Loucy (cell line): ENCODE measurements around the gene SLAMF1.

Experiments
- H2AFZ ChIP-seq: fragments of 200-600 bp; sonication (generic); 2 replicates; pipeline ENCODE4 v1.6.0; 2016; ENCODE audit warnings: antibody characterized with exemption, mild to moderate bottlenecking, low read length, moderate library complexity
- H3F3A ChIP-seq: fragments of 200-600 bp; 2 replicates; pipeline ENCODE4 v1.6.0; 2016; ENCODE audit warnings: antibody characterized with exemption, low read depth, mild to moderate bottlenecking
- H3K27me3 ChIP-seq: fragments of 200-600 bp; sonication (generic); 2 replicates; pipeline ENCODE4 v1.6.1; 2014; ENCODE audit warnings: low read length, mild to moderate bottlenecking; ENCODE audit not compliant: insufficient read depth, poor library complexity, severe bottlenecking
- H3K36me3 ChIP-seq: fragments of 200-600 bp; sonication (generic); 2 replicates; pipeline ENCODE4 v1.6.1; 2016; ENCODE audit warnings: low read length; ENCODE audit not compliant: insufficient read depth
- H3K4me1 ChIP-seq: fragments of 200-600 bp; sonication (generic); 2 replicates; pipeline ENCODE4 v1.5.1; 2014; ENCODE audit warnings: low read length, mild to moderate bottlenecking; ENCODE audit not compliant: insufficient read depth, poor library complexity, severe bottlenecking
- H3K4me2 ChIP-seq: fragments of 200-600 bp; sonication (generic); 2 replicates; pipeline ENCODE4 v1.6.0; 2014; ENCODE audit warnings: antibody characterized with exemption, low read length, low read depth, mild to moderate bottlenecking; ENCODE audit not compliant: poor library complexity, severe bottlenecking
- H3K4me3 ChIP-seq: fragments of 200-600 bp; sonication (generic); 2 replicates; pipeline ENCODE4 v1.5.1; 2014; ENCODE audit warnings: low read length, mild to moderate bottlenecking, mixed read lengths; ENCODE audit not compliant: poor library complexity, severe bottlenecking
- H3K79me2 ChIP-seq: fragments of 200-600 bp; sonication (generic); 2 replicates; pipeline ENCODE4 v1.6.1; 2014; ENCODE audit warnings: low read length; ENCODE audit not compliant: insufficient read depth
- H3K9ac ChIP-seq: fragments of 200-600 bp; sonication (generic); 2 replicates; pipeline ENCODE4 v1.6.0; 2014; ENCODE audit warnings: mild to moderate bottlenecking, low read depth, low read length, moderate library complexity; ENCODE audit not compliant: poor library complexity, severe bottlenecking
- H3K9me2 ChIP-seq: fragments of 200-600 bp; sonication (generic); replicated peaks from 2 replicates; pipeline ENCODE4 v1.6.1; 2016; ENCODE audit warnings: low read depth, low read length, mixed read lengths
- H3K9me3 ChIP-seq: fragments of 200-600 bp; sonication (generic); 2 replicates; pipeline ENCODE4 v1.6.1; 2014; ENCODE audit warnings: mild to moderate bottlenecking, antibody characterized with exemption, low read length, low read depth; ENCODE audit not compliant: insufficient read depth
- H4K20me1 ChIP-seq: fragments of 200-600 bp; sonication (generic); 2 replicates; pipeline ENCODE4 v1.6.0; 2014; ENCODE audit warnings: antibody characterized with exemption, low read length, mild to moderate bottlenecking; ENCODE audit not compliant: insufficient read depth, poor library complexity, severe bottlenecking
- EZH2phosphoT487 ChIP-seq: fragments of 200-600 bp; IDR thresholded peaks from 2 replicates; pipeline ENCODE4 v1.6.1; 2018; ENCODE audit warnings: antibody characterized with exemption, mild to moderate bottlenecking, moderate library complexity, borderline replicate concordance
- TF ChIP-seq, protein P1 (sequence below): fragments of 200-600 bp; sonication (generic); conservative IDR thresholded peaks from 2 replicates; pipeline ENCODE4 v1.5.1; 2014; ENCODE audit warnings: mild to moderate bottlenecking, antibody characterized with exemption, low read length

The SLAMF1 gene

DNA sequence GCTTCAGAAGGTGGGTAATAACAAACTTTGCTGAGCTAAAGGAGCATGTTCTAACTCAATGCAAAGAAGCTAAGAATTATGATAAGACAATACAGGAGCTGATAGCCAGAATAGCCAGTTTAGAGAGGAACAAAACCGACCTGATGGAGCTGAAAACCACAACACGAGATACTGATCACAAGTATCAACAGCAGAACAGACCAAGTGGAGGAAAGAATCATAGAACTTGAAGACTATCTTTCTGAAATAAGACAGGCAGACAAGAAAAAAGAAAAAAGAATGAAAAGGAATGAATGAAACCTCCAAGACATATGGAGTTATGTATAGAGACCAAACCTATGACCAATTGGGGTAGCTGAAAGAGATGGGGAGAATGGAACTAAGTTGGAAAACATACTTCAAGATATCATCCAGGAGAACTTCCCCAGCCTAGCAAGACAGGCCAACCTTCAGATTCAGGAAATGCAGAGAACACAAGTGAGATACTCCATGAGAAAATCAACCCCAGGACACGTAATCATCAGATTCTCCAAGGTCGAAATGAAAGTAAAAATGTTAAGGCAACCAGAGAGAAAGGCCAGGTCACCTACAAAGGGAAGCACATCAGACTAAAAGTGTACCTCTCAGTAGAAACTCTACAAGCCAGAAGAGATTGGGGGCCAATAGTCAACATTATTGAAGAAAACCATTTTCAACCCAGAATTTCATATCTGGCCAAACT lies 88.0 kb downstream of the SLAMF1 start:
- Histone ChIP-seq H3F3A (no peaks in the 10 kb centered on the region), H2AFZ (no peak overlapping the region), H4K20me1 (no peaks in the 10 kb centered on the region), H3K79me2 (peaks cover 5% of the 10 kb centered on the region; the same call in 1 of the 2 replicates), H3K4me1 (peaks cover 28% of the 10 kb centered on the region), H3K4me3 (peak overlapping the region; percentile 18), H3K9ac (no peak overlapping the region), H3K9me2 (no peaks in the 10 kb centered on the region), H3K4me2 (peak overlapping the region; percentile 47), H3K36me3 (no peaks in the 10 kb centered on the region; the same call in 1 of the 2 replicates), H3K9me3 (peaks cover 3% of the 10 kb centered on the region; the same call in 1 of the 2 replicates), H3K27me3 (no peaks in the 10 kb centered on the region)
- TF ChIP-seq EZH2phosphoT487, result no peak
- TF ChIP-seq, protein P1, sequence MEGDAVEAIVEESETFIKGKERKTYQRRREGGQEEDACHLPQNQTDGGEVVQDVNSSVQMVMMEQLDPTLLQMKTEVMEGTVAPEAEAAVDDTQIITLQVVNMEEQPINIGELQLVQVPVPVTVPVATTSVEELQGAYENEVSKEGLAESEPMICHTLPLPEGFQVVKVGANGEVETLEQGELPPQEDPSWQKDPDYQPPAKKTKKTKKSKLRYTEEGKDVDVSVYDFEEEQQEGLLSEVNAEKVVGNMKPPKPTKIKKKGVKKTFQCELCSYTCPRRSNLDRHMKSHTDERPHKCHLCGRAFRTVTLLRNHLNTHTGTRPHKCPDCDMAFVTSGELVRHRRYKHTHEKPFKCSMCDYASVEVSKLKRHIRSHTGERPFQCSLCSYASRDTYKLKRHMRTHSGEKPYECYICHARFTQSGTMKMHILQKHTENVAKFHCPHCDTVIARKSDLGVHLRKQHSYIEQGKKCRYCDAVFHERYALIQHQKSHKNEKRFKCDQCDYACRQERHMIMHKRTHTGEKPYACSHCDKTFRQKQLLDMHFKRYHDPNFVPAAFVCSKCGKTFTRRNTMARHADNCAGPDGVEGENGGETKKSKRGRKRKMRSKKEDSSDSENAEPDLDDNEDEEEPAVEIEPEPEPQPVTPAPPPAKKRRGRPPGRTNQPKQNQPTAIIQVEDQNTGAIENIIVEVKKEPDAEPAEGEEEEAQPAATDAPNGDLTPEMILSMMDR, result no peak
